Measurements from ENCODE around the gene CFAP61.
"Not testable (repeated sequence)": the region's sequence is repeated elsewhere in the genome, so short reads cannot be mapped to it uniquely, and the experiment has no call there.

The CFAP61 gene

GRCh38 chr20:20095114-20095872 is 43.0 kb downstream of the CFAP61 start:
- no peak for DNase-seq (ENCODE audit: low spot score)

GRCh38 chr20:20096421-20096820 is 44.1 kb downstream of the CFAP61 start:
- no peak for DNase-seq (ENCODE audit: low spot score)

- DNase-seq (ENCODE audit: low spot score) = no peak
Observed at GRCh38 chr20:20100881-20101280, 48.5 kb downstream of the CFAP61 start.

- no peak for DNase-seq (ENCODE audit: low spot score)
Observed at GRCh38 chr20:20102163-20102562, 49.8 kb downstream of the CFAP61 start.

GRCh38 chr20:20102716-20103258 is 50.5 kb downstream of the CFAP61 start:
- no peak for DNase-seq (ENCODE audit: low spot score)

GRCh38 chr20:20103486-20103885 is 51.2 kb downstream of the CFAP61 start:
- DNase-seq (ENCODE audit: low spot score) = no peak

- DNase-seq (ENCODE audit: low spot score) = not testable (repeated sequence)
Observed at GRCh38 chr20:20123187-20123586, 70.9 kb downstream of the CFAP61 start.

- no peak for DNase-seq (ENCODE audit: low spot score)
Observed at GRCh38 chr20:20130399-20130798, 78.1 kb downstream of the CFAP61 start.

- DNase-seq (ENCODE audit: low spot score) = no peak
Observed at GRCh38 chr20:20134941-20135575, 82.7 kb downstream of the CFAP61 start.

- DNase-seq (ENCODE audit: low spot score) = no peak
Observed at GRCh38 chr20:20136313-20136712, 84.0 kb downstream of the CFAP61 start.

GRCh38 chr20:20137851-20138250 is 85.5 kb downstream of the CFAP61 start:
- DNase-seq (ENCODE audit: low spot score) = no peak

GRCh38 chr20:20138301-20139064 is 86.2 kb downstream of the CFAP61 start:
- no peak for DNase-seq (ENCODE audit: low spot score)

- DNase-seq (ENCODE audit: low spot score) = no peak
Observed at GRCh38 chr20:20139403-20139802, 87.1 kb downstream of the CFAP61 start.

GRCh38 chr20:20143165-20143564 is 90.8 kb downstream of the CFAP61 start:
- no peak for DNase-seq (ENCODE audit: low spot score)

GRCh38 chr20:20143646-20144045 is 91.3 kb downstream of the CFAP61 start:
- DNase-seq (ENCODE audit: low spot score) = no peak

- DNase-seq (ENCODE audit: low spot score) = no peak
Observed at GRCh38 chr20:20148779-20149178, 96.4 kb downstream of the CFAP61 start.

GRCh38 chr20:20150241-20150640 is 97.9 kb downstream of the CFAP61 start:
- DNase-seq (ENCODE audit: low spot score) = no peak

- no peak for DNase-seq (ENCODE audit: low spot score)
Observed at GRCh38 chr20:20160520-20160919, 108.2 kb downstream of the CFAP61 start.

GRCh38 chr20:20161611-20162010 is 109.3 kb downstream of the CFAP61 start:
- no peak for DNase-seq (ENCODE audit: low spot score)

GRCh38 chr20:20167698-20168097 is 115.4 kb downstream of the CFAP61 start:
- DNase-seq (ENCODE audit: low spot score) = no peak

- DNase-seq (ENCODE audit: low spot score) = no peak
Observed at GRCh38 chr20:20173254-20173653, 120.9 kb downstream of the CFAP61 start.

- no peak for DNase-seq (ENCODE audit: low spot score)
Observed at GRCh38 chr20:20174089-20174835, 121.9 kb downstream of the CFAP61 start.

All from AG20443 (cell line).